GM12873 (cell line): ENCODE results near the gene BMAL1.

Source experiments
- CTCF ChIP-seq: IDR thresholded peaks from 2 replicates; pipeline ENCODE4 v1.5.1; 2012; ENCODE audit warnings: low read depth, mild to moderate bottlenecking, moderate library complexity, low read length, control low read depth; ENCODE audit not compliant: insufficient read depth; ENCODE audit errors: missing control alignments

BMAL1 gene

GRCh38 chr11:13291800-13292199 is 14.2 kb downstream of the BMAL1 start:
- no peak for TF ChIP-seq CTCF

- TF ChIP-seq CTCF, result no peak
Observed at GRCh38 chr11:13292970-13293369, 15.4 kb downstream of the BMAL1 start.

- TF ChIP-seq CTCF, result no peak
Observed at GRCh38 chr11:13294178-13294577, 16.6 kb downstream of the BMAL1 start.

GRCh38 chr11:13294771-13295579 is 17.4 kb downstream of the BMAL1 start:
- TF ChIP-seq CTCF, result no peak

- TF ChIP-seq CTCF, result no peak
Observed at GRCh38 chr11:13297308-13297916, 19.8 kb downstream of the BMAL1 start.

GRCh38 chr11:13297917-13298356 is 20.3 kb downstream of the BMAL1 start:
- TF ChIP-seq CTCF, result no peak

GRCh38 chr11:13298765-13299164 is 21.2 kb downstream of the BMAL1 start:
- TF ChIP-seq CTCF, result no peak
